Measurements from ENCODE around the gene EFR3B.

EFR3B gene

GRCh38 chr2:25204190-25204838 lies 162.4 kb downstream of the EFR3B start:
- H3K4me3 ChIP-seq (ENCODE audit: low read depth, low read length), result peak overlapping the region; percentile 13
- H3K36me3 ChIP-seq (ENCODE audit: control insufficient read depth, insufficient read depth, low read length), result no peaks in the 10 kb centered on the region
- H3K27me3 ChIP-seq (ENCODE audit: control insufficient read depth, insufficient read depth, low read length), result no peaks in the 10 kb centered on the region
- no peak overlapping the region for H3K9ac ChIP-seq (ENCODE audit: low read depth, low read length)
- H3K9me3 ChIP-seq (ENCODE audit: control insufficient read depth, insufficient read depth, low read length), result no peaks in the 10 kb centered on the region
- peaks cover 8% of the 10 kb centered on the region for H3K4me1 ChIP-seq (ENCODE audit: control insufficient read depth, insufficient read depth, low read length)

GRCh38 chr2:25207078-25207545 lies 165.2 kb downstream of the EFR3B start:
- peak overlapping the region; percentile 16 for H3K9ac ChIP-seq (ENCODE audit: low read depth, low read length)
- peaks cover 8% of the 10 kb centered on the region for H3K4me1 ChIP-seq (ENCODE audit: control insufficient read depth, insufficient read depth, low read length)

More at GRCh38 chr2:25207078-25207545, 165.2 kb downstream of the EFR3B start:
- Histone ChIP-seq H3K36me3 (ENCODE audit: control insufficient read depth, insufficient read depth, low read length) (no peaks in the 10 kb centered on the region), H3K9me3 (ENCODE audit: control insufficient read depth, insufficient read depth, low read length) (no peaks in the 10 kb centered on the region), H3K27me3 (ENCODE audit: control insufficient read depth, insufficient read depth, low read length) (no peaks in the 10 kb centered on the region), H3K4me3 (ENCODE audit: low read depth, low read length) (no peak overlapping the region)
